Esophagus (tissue), 2 donors: ENCODE data around the gene LSP1. TPM values are rescaled to one million over a fixed set of nuclear protein-coding genes. Genes with fewer than 3 reads are reported as not detected.
"Not testable (repeated sequence)": the region's sequence is repeated elsewhere in the genome, so short reads cannot be mapped to it uniquely, and the experiment has no call there.

Experiments
- H3K27ac ChIP-seq, 2 donors: one replicate each; pipeline ENCODE4 v1.5.1; 2013; ENCODE audit warnings: low read depth in 2 of 2, mild to moderate bottlenecking in 2 of 2, inconsistent platforms in 1 of 2, low read length in 1 of 2, moderate library complexity in 1 of 2
- H3K27me3 ChIP-seq, 2 donors: one replicate each; pipeline ENCODE4 v1.6.1; 2013; ENCODE audit warnings: low read length in 2 of 2, control low read depth in 1 of 2, mild to moderate bottlenecking in 1 of 2; ENCODE audit not compliant: insufficient read depth in 2 of 2, control insufficient read depth in 1 of 2
- H3K36me3 ChIP-seq, 2 donors: one replicate each; pipeline ENCODE4 v1.6.1; 2013; ENCODE audit warnings: low read length in 1 of 2; ENCODE audit not compliant: control insufficient read depth in 2 of 2, insufficient read depth in 2 of 2
- H3K4me1 ChIP-seq, 2 donors: one replicate each; pipeline ENCODE4 v1.6.1; 2013; ENCODE audit warnings: low read length in 1 of 2; ENCODE audit not compliant: control insufficient read depth in 2 of 2, insufficient read depth in 2 of 2
- H3K4me3 ChIP-seq, 2 donors: one replicate each; pipeline ENCODE4 v1.5.1; 2013; ENCODE audit warnings: low read length in 2 of 2, mild to moderate bottlenecking in 2 of 2, low read depth in 1 of 2, moderate library complexity in 1 of 2
- H3K9me3 ChIP-seq, 2 donors: one replicate each; pipeline ENCODE4 v1.6.1; 2013; ENCODE audit warnings: mild to moderate bottlenecking in 2 of 2, low read depth in 1 of 2, low read length in 1 of 2, moderate library complexity in 1 of 2; ENCODE audit not compliant: control insufficient read depth in 2 of 2, insufficient read depth in 1 of 2
- WGBS, 2 donors: extraction: QIAGEN DNeasy Blood & Tissue Kit; methylation state at CpG; one replicate each; pipeline ENCODE4 v1.1.7; 2013; 5-methylcytosine and 5-hydroxymethylcytosine counted together
- polyA plus RNA-seq, 2 donors: library from polyadenylated mRNA; stranded (reverse); fragments of 200-250 nt; gene quantifications; one replicate each; pipeline ENCODE4 v1.2.3, GENCODE V29; 2013
- donor health status: healthy with polysubstance abuse.
- donor health status: Bipolar disorder and iron deficiency.

The LSP1 gene
- polyA plus RNA-seq, 2 donors: 23.7 to 130 TPM

DNA sequence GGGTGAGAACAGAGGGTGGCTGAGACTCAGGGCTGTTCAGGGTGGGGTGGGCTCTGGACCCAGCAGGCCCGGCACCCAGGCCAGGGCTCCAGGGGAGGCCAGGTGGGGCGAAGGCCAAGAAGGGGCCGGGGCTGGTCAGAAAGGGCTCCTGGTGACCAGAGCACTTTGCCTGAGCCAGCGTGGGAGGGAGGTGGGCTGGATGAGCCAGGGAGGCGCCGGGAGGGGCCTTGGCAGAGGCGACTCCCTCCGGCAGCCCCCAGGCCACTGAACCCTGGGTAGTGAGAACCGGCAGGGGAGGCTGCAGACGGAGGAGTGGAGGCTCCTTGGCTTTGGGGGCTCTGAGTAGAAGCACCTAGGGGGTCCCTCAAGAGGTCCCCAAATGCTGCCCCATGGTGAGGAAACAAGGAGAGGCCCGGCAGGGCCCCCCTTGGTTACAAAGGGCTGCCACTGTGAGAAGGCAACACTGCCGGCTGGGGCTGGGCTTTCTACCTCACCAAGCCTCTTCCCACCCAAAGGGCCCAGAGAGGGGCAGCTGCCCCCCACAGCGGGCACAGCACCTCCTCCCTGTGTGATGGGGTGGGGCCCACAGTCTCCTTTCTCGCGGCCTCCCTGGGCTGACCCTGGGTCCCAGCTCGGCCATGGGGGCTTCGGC, 21.7 kb downstream of the LSP1 start:
- not testable (repeated sequence) for H3K4me3 ChIP-seq, H3K9me3 ChIP-seq, H3K27me3 ChIP-seq, H3K36me3 ChIP-seq
- Histone ChIP-seq H3K4me1 (peaks cover 0 to 37% of the 10 kb centered on the region in 2 donors), H3K27ac (peak overlapping the region; percentile 66 to 83)
- 46 to 70% methylated on average over 17 of the region's 17 CpGs for WGBS, 2 donors

DNA sequence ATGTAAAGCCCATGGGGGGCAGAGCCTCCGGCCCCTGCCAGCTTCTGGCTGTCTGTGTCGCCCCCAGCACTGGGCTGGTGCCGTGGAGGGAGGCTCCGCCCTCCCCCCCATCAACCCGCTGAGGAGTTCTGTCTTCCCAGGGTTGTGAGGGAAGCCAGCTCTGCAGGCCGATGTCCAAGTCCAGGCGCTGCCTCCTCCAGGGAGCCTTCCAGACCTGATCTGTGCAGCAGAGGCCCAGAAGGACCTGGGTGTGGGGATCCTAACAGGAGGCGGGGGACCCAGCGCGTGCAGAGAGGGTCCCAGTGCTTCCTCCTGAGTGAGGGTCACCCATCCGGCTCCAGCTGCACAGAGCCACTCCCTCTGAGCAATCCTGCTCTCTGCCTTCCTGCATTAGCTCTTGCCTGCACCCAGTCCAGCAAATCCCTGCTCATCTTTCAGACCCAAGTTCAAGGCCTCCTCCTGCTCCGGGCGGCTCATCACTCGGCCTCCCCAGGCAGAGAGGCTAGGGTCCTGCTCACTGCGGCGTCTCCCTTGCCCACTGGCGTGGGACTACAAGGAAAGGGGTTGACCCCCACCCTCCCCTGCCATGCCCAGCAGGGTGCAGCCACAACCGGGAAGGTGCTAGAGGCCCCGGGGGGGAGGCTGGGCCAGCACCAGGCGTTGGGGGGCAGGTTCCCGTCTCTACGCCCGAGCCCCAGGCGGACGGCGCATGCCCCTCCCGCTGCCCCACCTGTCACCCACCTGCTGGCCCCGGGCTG, 22.4 kb downstream of the LSP1 start:
- peak overlapping the region; percentile 16 to 83 for H3K27ac ChIP-seq
- 43 to 52% methylated on average over 22 to 28 of the region's 28 CpGs for WGBS, 2 donors
- H3K9me3 ChIP-seq: no peaks in the 10 kb centered on the region
- peaks cover 0 to 35% of the 10 kb centered on the region in 2 donors for H3K4me1 ChIP-seq
- H3K36me3 ChIP-seq: no peaks in the 10 kb centered on the region
- no peak overlapping the region for H3K4me3 ChIP-seq
- H3K27me3 ChIP-seq: no peaks in the 10 kb centered on the region

- not testable (repeated sequence) for H3K9me3 ChIP-seq, H3K27me3 ChIP-seq, H3K36me3 ChIP-seq
- 39 to 67% methylated on average over 12 to 13 of the region's 13 CpGs for WGBS, 2 donors
- Histone ChIP-seq H3K4me3 (peak overlapping the region in 1 of 2 donors; percentile 2), H3K27ac (peak overlapping the region; percentile 83 to 85), H3K4me1 (peaks cover 0 to 29% of the 10 kb centered on the region in 2 donors)
These were observed 23.0 kb downstream of the LSP1 start for GRCh38 chr11:1875851-1876301.

GRCh38 chr11:1876361-1877063, 23.6 kb downstream of the LSP1 start:
- WGBS, 2 donors: 21 to 31% methylated on average over 24 to 26 of the region's 26 CpGs
- H3K36me3 ChIP-seq: peaks cover 0 to 3% of the 10 kb centered on the region in 2 donors
- peaks cover 0 to 26% of the 10 kb centered on the region in 2 donors for H3K4me1 ChIP-seq
- H3K27me3 ChIP-seq: no peaks in the 10 kb centered on the region
- H3K27ac ChIP-seq: peak overlapping the region; percentile 83 to 85
- no peaks in the 10 kb centered on the region for H3K9me3 ChIP-seq
- peak overlapping the region in 1 of 2 donors; percentile 2 for H3K4me3 ChIP-seq

- 31 to 46% methylated on average over 30 to 33 of the region's 33 CpGs for WGBS, 2 donors
- Histone ChIP-seq H3K36me3 (peaks cover 0 to 3% of the 10 kb centered on the region in 2 donors), H3K27ac (peak overlapping the region; percentile 25 to 51), H3K9me3 (no peaks in the 10 kb centered on the region), H3K4me1 (peaks cover 0 to 34% of the 10 kb centered on the region in 2 donors), H3K27me3 (no peaks in the 10 kb centered on the region), H3K4me3 (no peak overlapping the region)
These were observed 24.6 kb downstream of the LSP1 start for GRCh38 chr11:1877211-1878136.

DNA sequence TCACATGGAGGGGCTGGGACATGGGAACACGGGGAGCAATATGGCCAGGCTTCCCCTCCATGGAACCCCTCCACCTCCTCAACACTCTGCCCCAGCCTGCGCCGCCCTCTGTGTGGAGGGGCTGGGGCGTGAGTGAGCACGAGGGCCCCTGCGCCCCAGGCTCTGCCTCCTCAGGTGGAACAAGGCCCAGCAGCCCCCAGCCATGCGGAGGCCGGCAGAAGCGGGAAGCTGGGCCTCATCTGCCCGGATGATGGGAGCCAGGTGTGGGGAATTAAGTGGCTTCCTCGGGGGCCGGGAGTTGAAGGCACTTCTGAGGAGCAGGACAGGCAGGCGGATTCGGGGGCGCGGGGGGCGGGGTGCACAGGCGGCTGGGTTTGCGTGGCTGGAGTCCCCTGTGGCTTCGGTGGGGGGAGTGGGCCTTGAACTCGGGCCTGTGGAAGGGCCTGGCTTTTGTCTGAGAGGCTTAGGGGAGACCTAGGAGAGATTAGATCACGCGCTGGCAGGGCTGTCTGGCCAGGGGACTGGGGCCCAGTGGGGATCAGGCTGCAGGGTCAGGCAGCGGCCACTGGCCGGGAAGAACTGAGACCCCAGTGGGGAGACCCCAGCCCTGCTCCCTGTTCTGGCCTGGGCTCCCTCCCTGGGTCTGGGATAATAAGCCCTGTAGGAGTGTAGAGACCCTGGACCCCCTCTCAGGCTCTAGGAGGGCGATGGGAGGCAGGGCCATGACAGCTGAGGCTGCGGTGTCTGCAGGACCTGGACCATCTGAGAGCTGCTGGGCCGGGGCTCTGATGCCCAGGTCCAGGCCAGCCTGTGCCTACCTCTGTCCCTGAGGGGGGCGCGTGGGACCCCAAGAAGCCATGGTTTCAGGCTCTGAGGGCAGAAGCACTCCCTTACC, 25.5 kb downstream of the LSP1 start:
- no peaks in the 10 kb centered on the region for H3K9me3 ChIP-seq
- H3K27me3 ChIP-seq: no peaks in the 10 kb centered on the region
- H3K36me3 ChIP-seq: peaks cover 0 to 6% of the 10 kb centered on the region in 2 donors
- H3K4me3 ChIP-seq: no peak overlapping the region
- peaks cover 0 to 31% of the 10 kb centered on the region in 2 donors for H3K4me1 ChIP-seq
- WGBS, 2 donors: 77 to 86% methylated on average over 30 of the region's 30 CpGs
- peak overlapping the region; percentile 25 to 51 for H3K27ac ChIP-seq

DNA sequence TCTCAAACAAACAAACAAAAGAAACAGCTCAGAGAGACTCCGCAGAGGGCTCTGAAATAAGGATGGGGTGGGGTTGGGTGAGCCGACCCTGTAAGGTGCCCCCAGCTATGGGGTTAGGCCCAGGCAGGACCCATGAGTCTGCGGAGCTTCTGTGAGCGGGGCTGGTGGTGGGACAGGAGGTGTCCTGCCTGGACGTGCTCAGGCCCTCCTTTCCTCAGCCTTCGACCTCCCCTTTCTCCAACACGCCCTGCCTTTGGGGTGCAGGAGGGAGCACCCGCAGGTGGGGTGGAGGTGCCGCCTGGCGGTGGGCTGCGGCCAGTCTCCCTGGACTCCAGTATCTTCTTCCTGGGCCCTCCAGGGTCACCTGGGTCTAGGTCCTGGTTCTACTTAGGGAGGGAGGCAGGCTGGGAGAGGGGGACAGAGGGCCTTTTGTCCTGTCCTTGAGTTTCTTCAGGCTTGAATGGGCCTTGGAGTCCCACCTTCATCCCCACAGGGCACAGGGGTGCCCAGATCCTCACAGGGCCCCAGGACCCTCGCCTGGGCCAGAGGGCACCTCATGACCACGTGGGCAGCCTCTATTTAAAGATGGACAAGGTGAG, 26.6 kb downstream of the LSP1 start:
- 66 to 71% methylated on average over 11 to 13 of the region's 13 CpGs for WGBS, 2 donors
- H3K4me1 ChIP-seq: peaks cover 0 to 31% of the 10 kb centered on the region in 2 donors
- peak overlapping the region; percentile 36 to 59 for H3K27ac ChIP-seq

More for the DNA sequence above, 26.6 kb downstream of the LSP1 start:
- Histone ChIP-seq H3K4me3 (no peak overlapping the region), H3K36me3 (peaks cover 0 to 12% of the 10 kb centered on the region in 2 donors), H3K27me3 (no peaks in the 10 kb centered on the region), H3K9me3 (no peaks in the 10 kb centered on the region)
